ENCODE measurements around the gene MMRN1.

Gene MMRN1

GRCh38 chr4:89995814-89996213 lies 101.2 kb downstream of the MMRN1 start:
- Histone ChIP-seq H3K79me2 (ENCODE audit: control insufficient read depth, insufficient read depth, low read length, poor library complexity) (no peaks in the 10 kb centered on the region), H4K91ac (ENCODE audit: low read depth, low read length) (no peak overlapping the region), H3K9ac (ENCODE audit: low read length) (no peak overlapping the region), H3K23ac (ENCODE audit: low read length) (no peak overlapping the region), H3K18ac (ENCODE audit: low read length) (no peak overlapping the region), H2AFZ (ENCODE audit: insufficient read depth, low read length, poor library complexity) (no peak overlapping the region), H3K4ac (ENCODE audit: low read depth, low read length) (no peak overlapping the region), H2BK12ac (ENCODE audit: low read length) (no peak overlapping the region), H3K4me2 (ENCODE audit: low read length) (no peak overlapping the region), H3K36me3 (ENCODE audit: control insufficient read depth in 1 of 2, insufficient read depth in 2 of 2, low read length in 2 of 2) (no peaks in the 10 kb centered on the region), H3K27ac (ENCODE audit: low read depth, low read length) (no peak overlapping the region), H3K27me3 (ENCODE audit: insufficient read depth, low read length) (no peaks in the 10 kb centered on the region), H4K12ac (ENCODE audit: low read depth, low read length) (no peak overlapping the region), H3K9me3 (ENCODE audit: insufficient read depth, low read depth, low read length) (no peaks in the 10 kb centered on the region), H2BK120ac (ENCODE audit: insufficient read depth, low read length, poor library complexity) (no peak overlapping the region), H2AK5ac (ENCODE audit: low read length) (no peak overlapping the region), H3K4me3 (ENCODE audit: low read depth, low read length) (no peak overlapping the region), H3K79me1 (ENCODE audit: low read length) (no peaks in the 10 kb centered on the region), H3K4me1 (ENCODE audit: control insufficient read depth in 1 of 2, insufficient read depth in 2 of 2, low read length in 2 of 2) (no peaks in the 10 kb centered on the region), H3K14ac (ENCODE audit: low read length) (no peak overlapping the region), H4K8ac (ENCODE audit: low read depth, low read length) (no peak overlapping the region), H2BK5ac (ENCODE audit: low read depth, low read length, poor library complexity) (no peak overlapping the region)
- WGBS (ENCODE audit: extremely low coverage, insufficient coverage, insufficient read length), result no CpG with 5 or more reads among the region's 2 CpGs
- no peak for DNase-seq

DNA sequence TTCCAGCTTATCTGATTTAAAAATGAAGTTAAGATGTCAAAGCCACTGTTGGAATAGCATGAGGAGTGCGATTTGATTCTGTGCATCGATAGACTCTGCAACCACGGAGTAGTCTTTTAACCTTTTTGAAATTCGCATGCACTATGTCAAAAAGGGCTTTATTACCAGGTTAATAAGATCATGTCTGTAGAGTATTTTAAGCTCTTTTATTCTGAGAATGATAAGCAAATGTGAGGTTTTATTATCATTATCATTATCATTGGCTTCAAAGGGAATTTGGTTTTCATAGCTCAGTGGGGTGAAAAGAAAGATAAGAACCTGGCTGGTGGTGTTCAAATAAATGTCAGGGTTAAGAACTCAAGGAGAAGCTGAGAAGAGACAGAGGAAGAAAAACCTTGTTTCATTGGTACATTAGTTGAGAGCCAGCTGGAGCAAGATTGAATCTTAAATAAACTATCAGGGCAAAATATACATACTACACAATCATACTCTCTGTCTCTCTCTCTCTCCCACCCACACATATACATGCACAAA lies 102.6 kb downstream of the MMRN1 start:
- no peak for DNase-seq
- Histone ChIP-seq H3K14ac (ENCODE audit: low read length) (no peak overlapping the region), H4K12ac (ENCODE audit: low read depth, low read length) (no peak overlapping the region), H2AK5ac (ENCODE audit: low read length) (no peak overlapping the region), H3K18ac (ENCODE audit: low read length) (no peak overlapping the region), H3K79me2 (ENCODE audit: control insufficient read depth, insufficient read depth, low read length, poor library complexity) (no peaks in the 10 kb centered on the region), H3K4me2 (ENCODE audit: low read length) (no peak overlapping the region), H3K4ac (ENCODE audit: low read depth, low read length) (no peak overlapping the region), H3K27me3 (ENCODE audit: insufficient read depth, low read length) (no peaks in the 10 kb centered on the region), H2BK120ac (ENCODE audit: insufficient read depth, low read length, poor library complexity) (no peak overlapping the region), H2AFZ (ENCODE audit: insufficient read depth, low read length, poor library complexity) (no peak overlapping the region), H3K9me3 (ENCODE audit: insufficient read depth, low read depth, low read length) (no peaks in the 10 kb centered on the region), H3K79me1 (ENCODE audit: low read length) (no peaks in the 10 kb centered on the region), H2BK5ac (ENCODE audit: low read depth, low read length, poor library complexity) (no peak overlapping the region), H4K91ac (ENCODE audit: low read depth, low read length) (no peak overlapping the region), H3K23ac (ENCODE audit: low read length) (no peak overlapping the region), H3K36me3 (ENCODE audit: control insufficient read depth in 1 of 2, insufficient read depth in 2 of 2, low read length in 2 of 2) (no peaks in the 10 kb centered on the region), H3K4me1 (ENCODE audit: control insufficient read depth in 1 of 2, insufficient read depth in 2 of 2, low read length in 2 of 2) (no peaks in the 10 kb centered on the region), H4K8ac (ENCODE audit: low read depth, low read length) (no peak overlapping the region), H2BK12ac (ENCODE audit: low read length) (no peak overlapping the region), H3K4me3 (ENCODE audit: low read depth, low read length) (no peak overlapping the region), H3K27ac (ENCODE audit: low read depth, low read length) (no peak overlapping the region), H3K9ac (ENCODE audit: low read length) (no peak overlapping the region)
- no CpG with 5 or more reads among the region's 4 CpGs for WGBS (ENCODE audit: extremely low coverage, insufficient coverage, insufficient read length)

DNA sequence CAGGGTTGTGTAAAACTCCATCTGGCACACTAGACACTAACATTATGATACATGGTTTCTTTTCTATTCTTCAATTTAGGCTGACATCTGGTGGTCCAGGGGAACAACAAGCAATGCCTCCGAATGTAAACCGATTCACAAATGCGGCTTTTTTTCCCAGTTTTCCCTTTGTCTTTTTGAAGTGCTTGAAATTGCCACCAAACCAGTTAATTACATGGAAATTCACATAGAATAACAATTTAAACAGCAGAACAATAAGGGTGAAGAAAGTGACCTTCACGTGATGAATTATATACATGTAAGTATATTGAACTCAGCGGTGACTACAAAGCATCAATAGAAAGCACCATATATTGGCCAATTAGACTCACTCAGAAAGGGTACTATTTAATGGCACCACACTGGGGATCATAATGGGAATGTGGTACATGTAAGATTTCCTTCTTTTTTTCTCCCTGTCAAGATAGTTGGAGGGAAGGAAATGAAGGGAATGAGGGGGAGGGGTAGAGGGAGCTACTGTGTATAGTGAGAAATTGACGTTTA lies 103.9 kb downstream of the MMRN1 start:
- no peak overlapping the region for H2AK5ac ChIP-seq (ENCODE audit: low read length)
- H3K79me1 ChIP-seq (ENCODE audit: low read length), result no peaks in the 10 kb centered on the region
- H3K4ac ChIP-seq (ENCODE audit: low read depth, low read length), result no peak overlapping the region
- no peak overlapping the region for H2BK120ac ChIP-seq (ENCODE audit: insufficient read depth, low read length, poor library complexity)
- H3K36me3 ChIP-seq (ENCODE audit: control insufficient read depth in 1 of 2, insufficient read depth in 2 of 2, low read length in 2 of 2), result no peaks in the 10 kb centered on the region
- H4K91ac ChIP-seq (ENCODE audit: low read depth, low read length), result no peak overlapping the region
- H3K9ac ChIP-seq (ENCODE audit: low read length), result no peak overlapping the region
- H3K27me3 ChIP-seq (ENCODE audit: insufficient read depth, low read length), result no peaks in the 10 kb centered on the region
- H2BK5ac ChIP-seq (ENCODE audit: low read depth, low read length, poor library complexity), result no peak overlapping the region
- WGBS (ENCODE audit: extremely low coverage, insufficient coverage, insufficient read length), result no CpG with 5 or more reads among the region's 6 CpGs
- H3K9me3 ChIP-seq (ENCODE audit: insufficient read depth, low read depth, low read length), result no peaks in the 10 kb centered on the region
- no peaks in the 10 kb centered on the region for H3K79me2 ChIP-seq (ENCODE audit: control insufficient read depth, insufficient read depth, low read length, poor library complexity)
- H4K12ac ChIP-seq (ENCODE audit: low read depth, low read length), result no peak overlapping the region
- no peak overlapping the region for H3K14ac ChIP-seq (ENCODE audit: low read length)
- DNase-seq, result no peak
- H3K4me3 ChIP-seq (ENCODE audit: low read depth, low read length), result no peak overlapping the region
- H3K4me1 ChIP-seq (ENCODE audit: control insufficient read depth in 1 of 2, insufficient read depth in 2 of 2, low read length in 2 of 2), result no peaks in the 10 kb centered on the region
- H2AFZ ChIP-seq (ENCODE audit: insufficient read depth, low read length, poor library complexity), result no peak overlapping the region
- H3K27ac ChIP-seq (ENCODE audit: low read depth, low read length), result no peak overlapping the region
- no peak overlapping the region for H3K4me2 ChIP-seq (ENCODE audit: low read length)
- no peak overlapping the region for H2BK12ac ChIP-seq (ENCODE audit: low read length)
- no peak overlapping the region for H3K23ac ChIP-seq (ENCODE audit: low read length)
- no peak overlapping the region for H4K8ac ChIP-seq (ENCODE audit: low read depth, low read length)
- H3K18ac ChIP-seq (ENCODE audit: low read length), result no peak overlapping the region

GRCh38 chr4:90001023-90001422 lies 106.4 kb downstream of the MMRN1 start:
- H3K4ac ChIP-seq (ENCODE audit: low read depth, low read length), result no peak overlapping the region
- no peak overlapping the region for H3K27ac ChIP-seq (ENCODE audit: low read depth, low read length)
- H3K9ac ChIP-seq (ENCODE audit: low read length), result no peak overlapping the region
- H4K91ac ChIP-seq (ENCODE audit: low read depth, low read length), result no peak overlapping the region
- no peaks in the 10 kb centered on the region for H3K36me3 ChIP-seq (ENCODE audit: control insufficient read depth in 1 of 2, insufficient read depth in 2 of 2, low read length in 2 of 2)
- no peaks in the 10 kb centered on the region for H3K9me3 ChIP-seq (ENCODE audit: insufficient read depth, low read depth, low read length)
- H2AK5ac ChIP-seq (ENCODE audit: low read length), result no peak overlapping the region
- no peaks in the 10 kb centered on the region for H3K79me1 ChIP-seq (ENCODE audit: low read length)
- no peaks in the 10 kb centered on the region for H3K4me1 ChIP-seq (ENCODE audit: control insufficient read depth in 1 of 2, insufficient read depth in 2 of 2, low read length in 2 of 2)
- H3K4me2 ChIP-seq (ENCODE audit: low read length), result no peak overlapping the region
- H3K4me3 ChIP-seq (ENCODE audit: low read depth, low read length), result no peak overlapping the region
- DNase-seq, result no peak
- H3K79me2 ChIP-seq (ENCODE audit: control insufficient read depth, insufficient read depth, low read length, poor library complexity), result no peaks in the 10 kb centered on the region
- H2BK12ac ChIP-seq (ENCODE audit: low read length), result no peak overlapping the region
- WGBS (ENCODE audit: extremely low coverage, insufficient coverage, insufficient read length), result no CpG with 5 or more reads among the region's 2 CpGs
- H4K12ac ChIP-seq (ENCODE audit: low read depth, low read length), result no peak overlapping the region
- no peak overlapping the region for H2BK120ac ChIP-seq (ENCODE audit: insufficient read depth, low read length, poor library complexity)
- no peak overlapping the region for H3K18ac ChIP-seq (ENCODE audit: low read length)
- no peak overlapping the region for H4K8ac ChIP-seq (ENCODE audit: low read depth, low read length)
- no peak overlapping the region for H3K14ac ChIP-seq (ENCODE audit: low read length)
- H3K23ac ChIP-seq (ENCODE audit: low read length), result no peak overlapping the region
- no peak overlapping the region for H2BK5ac ChIP-seq (ENCODE audit: low read depth, low read length, poor library complexity)
- no peaks in the 10 kb centered on the region for H3K27me3 ChIP-seq (ENCODE audit: insufficient read depth, low read length)
- H2AFZ ChIP-seq (ENCODE audit: insufficient read depth, low read length, poor library complexity), result no peak overlapping the region
